UCSD-AML1 (cell line): ENCODE measurements around the gene TCAF1.

ENCODE experiments used
- DNase-seq: peaks from one replicate; lab custom pipeline; 2025; ENCODE audit not compliant: unreplicated experiment; lab: John Stamatoyannopoulos, UW

TCAF1 gene, protein sequence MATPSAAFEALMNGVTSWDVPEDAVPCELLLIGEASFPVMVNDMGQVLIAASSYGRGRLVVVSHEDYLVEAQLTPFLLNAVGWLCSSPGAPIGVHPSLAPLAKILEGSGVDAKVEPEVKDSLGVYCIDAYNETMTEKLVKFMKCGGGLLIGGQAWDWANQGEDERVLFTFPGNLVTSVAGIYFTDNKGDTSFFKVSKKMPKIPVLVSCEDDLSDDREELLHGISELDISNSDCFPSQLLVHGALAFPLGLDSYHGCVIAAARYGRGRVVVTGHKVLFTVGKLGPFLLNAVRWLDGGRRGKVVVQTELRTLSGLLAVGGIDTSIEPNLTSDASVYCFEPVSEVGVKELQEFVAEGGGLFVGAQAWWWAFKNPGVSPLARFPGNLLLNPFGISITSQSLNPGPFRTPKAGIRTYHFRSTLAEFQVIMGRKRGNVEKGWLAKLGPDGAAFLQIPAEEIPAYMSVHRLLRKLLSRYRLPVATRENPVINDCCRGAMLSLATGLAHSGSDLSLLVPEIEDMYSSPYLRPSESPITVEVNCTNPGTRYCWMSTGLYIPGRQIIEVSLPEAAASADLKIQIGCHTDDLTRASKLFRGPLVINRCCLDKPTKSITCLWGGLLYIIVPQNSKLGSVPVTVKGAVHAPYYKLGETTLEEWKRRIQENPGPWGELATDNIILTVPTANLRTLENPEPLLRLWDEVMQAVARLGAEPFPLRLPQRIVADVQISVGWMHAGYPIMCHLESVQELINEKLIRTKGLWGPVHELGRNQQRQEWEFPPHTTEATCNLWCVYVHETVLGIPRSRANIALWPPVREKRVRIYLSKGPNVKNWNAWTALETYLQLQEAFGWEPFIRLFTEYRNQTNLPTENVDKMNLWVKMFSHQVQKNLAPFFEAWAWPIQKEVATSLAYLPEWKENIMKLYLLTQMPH

GRCh38 chr7:143901668-143902331 is at the start of gene TCAF1:
TCAF1 (minus strand) TSS chr7:143902176; CDS start chr7:143876608, 25,568 bp downstream.
- DNase-seq, result peak; percentile 86

DNA sequence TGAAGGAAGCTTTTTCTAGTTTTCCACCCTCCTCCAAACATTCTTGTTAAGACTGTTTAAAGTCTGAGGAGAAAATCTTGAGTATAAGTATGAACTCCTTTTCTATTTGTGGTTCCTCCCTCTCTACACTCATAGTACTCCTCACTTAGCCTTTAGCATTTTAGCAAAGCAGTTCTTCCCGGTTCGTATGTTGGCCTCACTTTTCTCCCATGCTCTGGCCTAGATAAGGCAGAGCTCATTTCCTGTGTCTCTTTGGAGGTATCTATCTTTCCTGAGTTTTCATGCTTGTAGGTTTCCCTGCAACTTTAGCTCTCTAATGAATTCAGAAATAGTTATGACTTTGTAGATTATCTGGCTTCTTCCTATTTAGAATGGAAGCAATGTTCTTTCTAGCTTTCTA is 46.8 kb upstream of the TCAF1 start:
- no peak for DNase-seq

DNA sequence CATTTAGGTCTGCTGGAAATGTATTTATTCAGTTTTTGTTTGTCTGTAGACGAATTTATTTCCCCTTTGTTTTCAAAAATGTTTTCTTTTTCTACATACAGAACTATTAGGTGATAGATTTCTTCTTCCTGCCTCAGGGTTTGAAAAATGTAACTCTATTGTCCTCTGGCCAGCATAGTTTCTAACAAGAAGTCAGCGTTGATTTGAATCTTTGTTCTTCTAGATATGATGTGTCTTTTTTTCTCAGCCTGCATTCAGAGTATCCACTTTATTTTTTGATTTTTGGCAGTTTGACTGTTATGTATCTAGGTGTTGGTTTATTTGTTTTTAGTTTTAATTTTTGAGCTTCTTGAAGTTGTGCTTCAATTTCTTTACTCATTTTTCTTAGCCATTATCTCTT is 45.1 kb upstream of the TCAF1 start:
- DNase-seq, result no peak

- no peak for DNase-seq
Observed at GRCh38 chr7:143945423-143945822, 43.4 kb upstream of the TCAF1 start.

DNA sequence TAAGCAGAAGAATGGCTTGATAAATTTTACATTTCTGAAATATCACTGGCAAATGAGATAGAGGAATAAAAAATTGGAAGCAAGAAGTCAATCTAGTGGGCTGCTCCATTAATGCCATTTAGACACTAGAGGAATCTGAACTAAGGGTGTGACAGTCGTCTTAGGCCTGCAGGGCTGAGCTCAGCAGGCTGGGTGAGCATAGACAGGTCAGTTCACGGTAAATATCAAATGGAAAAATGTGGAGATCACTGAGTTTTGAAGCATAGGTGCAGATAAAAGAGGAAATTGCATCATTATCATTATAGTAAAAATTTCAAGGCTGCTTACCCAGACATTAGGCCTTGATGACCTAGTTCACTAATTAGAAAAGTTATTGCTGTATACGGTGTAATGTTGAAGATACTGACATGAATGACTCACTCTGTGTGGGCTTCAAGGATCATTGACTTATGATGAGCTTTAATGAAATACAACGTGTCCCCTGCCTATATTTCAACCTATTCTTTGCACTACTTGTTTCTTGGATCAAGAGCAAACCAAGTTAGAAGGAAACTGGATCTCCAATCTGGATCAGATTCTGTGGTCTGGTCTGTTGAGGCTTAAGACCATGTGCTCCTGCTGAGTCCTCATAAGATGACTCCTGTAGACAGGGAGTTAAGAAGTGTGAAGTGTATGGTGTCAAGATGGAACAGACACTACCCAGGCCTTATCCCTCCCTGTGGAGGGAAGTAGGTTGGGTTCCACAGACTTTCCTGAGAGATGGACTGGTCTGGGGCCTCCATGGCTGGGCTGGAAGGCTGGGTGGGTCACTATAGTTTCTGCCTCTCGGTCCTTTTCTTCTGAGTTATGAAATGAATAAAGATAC is 36.6 kb upstream of the TCAF1 start:
- no peak for DNase-seq

- no peak for DNase-seq
Observed at GRCh38 chr7:143936087-143937009, 34.4 kb upstream of the TCAF1 start.

GRCh38 chr7:143934526-143935325 is 32.8 kb upstream of the TCAF1 start, which contains the start of gene OR2F2:
OR2F2 (plus strand) TSS chr7:143935233; CDS start chr7:143935233, 0 bp downstream.
- DNase-seq, result no peak

GRCh38 chr7:143931739-143932138 is 29.8 kb upstream of the TCAF1 start:
- no peak for DNase-seq

DNA sequence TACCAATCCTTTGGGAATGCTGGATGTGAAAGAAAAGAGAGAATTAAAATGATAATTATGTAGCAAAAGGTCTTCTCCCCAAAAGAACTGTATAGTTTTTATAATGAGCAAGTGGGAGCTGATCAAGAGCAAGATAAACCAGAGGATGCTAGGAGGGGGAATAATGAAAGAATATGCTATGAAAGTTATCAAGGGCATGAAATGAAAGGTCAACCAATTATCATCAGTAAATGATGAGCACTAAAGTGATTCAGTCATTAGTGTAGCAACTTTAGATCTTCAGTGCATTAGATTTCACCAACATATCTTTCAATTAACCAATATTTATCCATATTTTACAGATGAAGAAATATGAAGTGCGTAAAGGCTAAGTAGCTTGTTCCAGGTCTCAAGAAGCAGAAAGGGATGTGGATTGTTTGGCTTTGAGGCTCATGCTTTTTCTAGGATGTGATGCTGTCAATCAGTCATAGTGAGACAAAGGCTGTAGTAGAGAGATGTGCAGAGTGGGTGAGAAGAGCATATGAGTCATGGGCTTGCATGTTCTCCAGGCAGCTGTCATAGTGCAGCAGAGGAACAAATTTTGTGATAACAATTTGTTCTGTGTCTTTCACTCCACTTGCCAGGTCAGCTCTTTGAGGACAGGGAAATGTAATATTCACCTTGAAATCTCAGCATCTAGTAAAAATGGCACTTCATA is 27.4 kb upstream of the TCAF1 start:
- no peak for DNase-seq

- DNase-seq, result no peak
Observed at GRCh38 chr7:143924851-143925250, 22.9 kb upstream of the TCAF1 start.

DNA sequence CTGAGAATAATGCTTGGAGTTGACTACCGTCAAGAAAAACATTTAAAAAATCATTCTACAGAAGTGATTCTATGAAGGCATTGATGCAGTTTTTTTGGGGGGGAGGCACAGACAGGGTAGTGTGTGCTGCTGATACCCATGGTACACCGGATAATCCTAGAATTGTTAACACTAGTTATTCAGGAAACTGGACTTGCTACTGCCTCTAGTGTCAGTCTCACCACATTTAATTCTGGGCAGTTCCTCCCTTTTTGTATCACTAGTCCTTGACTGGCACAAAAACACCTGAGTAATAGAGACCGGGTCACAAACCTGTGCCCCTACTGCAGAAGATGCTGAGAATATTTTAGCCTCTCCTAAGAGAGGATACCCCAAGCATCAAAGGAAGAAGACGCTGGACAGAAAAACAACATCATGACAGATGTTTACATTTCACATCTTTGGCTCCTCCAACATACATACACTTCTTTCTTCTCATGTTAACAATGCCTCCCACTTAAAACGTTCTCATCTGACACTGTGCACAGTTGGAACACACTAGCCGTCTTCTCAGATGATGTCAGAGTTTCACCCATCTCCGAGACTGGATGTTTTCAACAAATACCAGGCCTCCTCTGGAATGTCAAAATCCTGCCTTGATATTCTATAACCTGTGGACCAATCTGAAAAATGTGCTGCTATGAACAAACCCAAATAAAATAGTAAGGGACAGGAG is 13.1 kb upstream of the TCAF1 start:
- DNase-seq, result no peak

GRCh38 chr7:143913945-143914615 is 12.1 kb upstream of the TCAF1 start:
- DNase-seq, result no peak

DNA sequence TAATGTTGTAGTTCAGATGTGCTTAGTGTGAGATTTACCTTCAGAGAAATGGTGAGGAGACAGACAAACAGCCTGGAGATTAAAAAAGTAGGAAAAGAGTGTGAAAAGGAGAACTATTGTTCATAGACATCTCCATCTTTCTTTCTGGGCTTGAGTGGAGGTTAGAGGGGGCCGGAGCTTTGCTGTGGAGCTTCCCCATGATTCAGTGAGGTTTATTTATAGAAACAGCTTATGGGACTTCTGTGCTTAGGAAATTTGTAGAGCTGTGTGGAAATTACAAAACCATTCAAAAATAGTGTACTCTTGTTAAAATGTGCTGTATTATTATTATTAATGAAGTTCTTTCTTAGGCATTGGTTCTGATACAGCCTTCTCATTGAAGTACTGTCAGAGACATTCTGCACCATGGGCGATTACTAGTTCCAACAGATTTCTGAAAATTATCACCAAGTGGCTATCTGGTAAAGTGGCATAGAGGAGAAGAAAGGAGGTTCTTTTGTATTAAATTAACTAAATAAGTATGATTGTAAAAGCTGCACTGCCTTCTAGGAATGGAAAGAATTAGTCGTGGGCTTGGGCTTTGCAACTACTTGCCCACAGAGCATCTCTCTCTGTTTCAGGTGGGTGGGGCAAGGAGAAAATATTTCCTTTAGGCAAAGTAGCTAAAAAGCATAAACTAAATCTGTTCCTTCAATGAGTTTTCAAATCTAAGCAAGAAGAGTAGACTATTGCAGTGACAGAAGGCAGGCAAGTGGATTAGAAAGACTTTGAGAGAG is 8.7 kb upstream of the TCAF1 start:
- DNase-seq, result no peak

DNA sequence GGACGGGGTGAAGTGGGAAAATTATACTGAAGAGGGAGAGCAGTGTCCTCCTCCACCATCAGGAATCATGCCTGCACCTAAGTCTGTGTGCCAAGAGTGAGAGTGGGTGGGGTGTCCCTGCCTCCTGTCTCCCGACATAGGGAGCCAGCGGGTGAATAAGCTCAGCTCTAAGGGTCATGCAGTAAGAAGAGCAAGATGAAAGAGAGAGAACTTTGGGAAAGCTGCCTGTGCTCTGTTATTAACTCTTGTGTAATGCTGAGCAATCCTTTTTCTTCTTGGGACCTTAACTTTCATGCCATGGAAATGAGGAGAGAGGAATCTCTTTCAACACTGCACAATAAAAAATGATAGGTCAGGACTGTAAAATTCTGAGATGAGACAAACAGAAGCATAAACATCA is 7.9 kb upstream of the TCAF1 start:
- DNase-seq, result no peak

GRCh38 chr7:143908120-143908519 is 6.1 kb upstream of the TCAF1 start:
- no peak for DNase-seq

- no peak for DNase-seq
Observed at GRCh38 chr7:143906895-143907294, 4.9 kb upstream of the TCAF1 start.
